ENCODE data around the gene PRKAG2.

DNA sequence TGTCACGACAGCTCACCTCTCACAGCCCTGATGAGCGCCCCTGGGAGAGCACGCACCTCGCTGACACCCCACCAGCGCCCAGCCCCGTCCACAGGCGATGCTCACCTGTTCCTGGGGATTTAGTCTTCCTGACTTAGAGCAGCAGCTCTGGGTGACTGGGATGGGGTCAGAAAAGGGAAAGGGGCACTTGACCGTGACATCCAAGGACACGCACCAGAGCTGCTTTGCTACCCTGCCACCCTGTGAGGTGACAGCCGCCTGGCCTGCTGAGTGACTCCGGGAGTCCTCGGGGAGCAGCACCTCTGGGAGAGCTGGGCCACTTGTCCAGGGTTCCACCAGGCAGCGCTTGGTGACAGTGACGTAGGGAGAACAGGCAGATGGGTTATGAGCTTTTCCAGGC, 148.2 kb downstream of the PRKAG2 start:
- TF ChIP-seq POLR2AphosphoS5 (IDR thresholded peaks at IDR 0.05) (no peak), EP300 (IDR thresholded peaks at IDR 0.05) (no peak)
